ENCODE results near the gene PTDSS2. TPM values are rescaled to one million over a fixed set of nuclear protein-coding genes. Genes with fewer than 3 reads are reported as not detected.

The PTDSS2 gene
- total and polyA plus RNA-seq, 2 of the 13 experiments (the other 11 are each of a cell fraction or from before 2014, with no cell fraction given), result 21.7 to 26.4 TPM

DNA sequence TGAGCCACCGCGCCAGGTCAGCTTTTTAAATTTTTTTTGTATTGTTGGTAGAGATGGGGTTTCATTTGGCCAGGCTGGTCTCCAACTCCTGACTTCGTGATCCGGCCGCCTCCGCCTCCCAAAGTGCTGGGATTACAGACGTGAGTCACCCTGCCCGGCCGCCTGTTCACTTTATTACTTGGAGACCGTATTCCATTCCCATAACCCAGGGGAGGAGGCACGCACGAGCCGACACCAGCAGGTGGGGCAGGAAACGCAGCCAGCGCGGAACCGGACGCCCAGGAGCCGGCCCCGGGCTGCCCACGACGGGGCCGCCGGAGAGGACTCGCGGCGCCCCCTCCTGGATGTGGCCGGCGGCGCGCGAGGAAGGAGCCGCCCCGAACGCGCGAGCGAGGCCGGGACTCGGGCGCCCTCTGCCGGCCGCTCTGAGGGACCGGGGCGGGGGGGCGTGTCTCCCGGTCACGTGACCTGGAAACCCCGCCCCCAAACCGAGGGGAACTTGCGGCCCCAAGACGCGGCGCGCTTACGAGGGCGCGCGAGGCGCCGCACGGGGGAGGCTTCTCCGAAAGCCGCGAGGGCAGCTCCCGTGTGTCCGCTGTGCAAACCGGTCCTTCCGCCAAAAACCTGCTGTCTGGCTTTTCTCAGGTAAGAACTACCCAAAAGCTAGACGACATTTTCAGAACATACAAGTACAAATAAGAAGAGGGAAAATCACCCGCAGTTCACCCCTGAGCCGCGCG, 68.6 kb downstream of the PTDSS2 start:
- WGBS (ENCODE audit: low lambda C conversion rate), result 47% methylated on average over 30 of the region's 74 CpGs
- FAIRE-seq (no peak), ATAC-seq (peak; percentile 96), DNase-seq (ENCODE audit: low spot score) (peak; percentile 90)
- Histone ChIP-seq H3K9me3 (ENCODE audit: low read length) (no peaks in the 10 kb centered on the region), H2AFZ (ENCODE audit: low read length) (no peak overlapping the region), H3K9ac (ENCODE audit: insufficient read depth, low read depth, low read length) (peak overlapping the region; percentile 49), H3K79me2 (ENCODE audit: insufficient read depth, low read length) (no peaks in the 10 kb centered on the region), H3K4me3 (replicated peaks in 1 of 3; ENCODE audit: insufficient read depth in 1 of 3, low read depth in 2 of 3, low read length in 3 of 3) (peak overlapping the region in 2 of 3 experiments; percentile 22 to 41; a peak in 4 of 6 replicates), H3K36me3 (replicated peaks in 1 of 2; ENCODE audit: control insufficient read depth in 1 of 2, insufficient read depth in 2 of 2, low read length in 2 of 2) (no peaks in the 10 kb centered on the region; a peak in 1 of 5 replicates), H4K20me1 (ENCODE audit: insufficient read depth, low read length) (no peaks in the 10 kb centered on the region), H3K27ac (ENCODE audit: extremely low read length, insufficient read depth, low read length) (peak overlapping the region; percentile 72), H3K4me2 (ENCODE audit: low read depth, low read length) (peak overlapping the region; percentile 62), H3K4me1 (ENCODE audit: insufficient read depth, low read length) (peaks cover 37% of the 10 kb centered on the region), H3K27me3 (ENCODE audit: control insufficient read depth in 1 of 2, insufficient read depth in 2 of 2, low read length in 2 of 2) (no peaks in the 10 kb centered on the region)
- POLR2A ChIA-PET, result interaction anchor here (0.9 to 1.9 kb wide), 8 partner anchors 10 to 301 kb away, joined by 3 to 7 read pairs (median 4); partner anchors contain the start of genes EPS8L2 and RNH1
- in situ Hi-C loops (cut with HindIII; ENCODE audit: extremely low pct_ligation_motif_present, low pct_unique_long_range_greater_than_20kb) (no loop called here), intact Hi-C loops (cut with micrococcal nuclease; ENCODE audit: unreplicated experiment) (no loop called here)
- CTCF ChIA-PET (ENCODE audit: low intra/inter-chr PET ratio, low total read pairs), result interaction anchor here (1.5 to 2.0 kb wide), 4 partner anchors 12 to 78 kb away, joined by 5 to 20 read pairs (median 9); partner anchors contain the start of genes PTDSS2 and RNH1
- no TSS peak for BruUV-seq (replicated peaks)
- no peak for TF ChIP-seq RNF2 (conservative IDR thresholded peaks at IDR 0.05; ENCODE audit: low read depth)
- TF ChIP-seq RFXAP (CRISPR knock-in tag; IDR thresholded peaks at IDR 0.05; ENCODE audit: borderline replicate concordance), result no peak; the same call in 1 of the 2 replicates
- TF ChIP-seq NBN (conservative IDR thresholded peaks at IDR 0.05), result no peak
- TF ChIP-seq, protein P1, sequence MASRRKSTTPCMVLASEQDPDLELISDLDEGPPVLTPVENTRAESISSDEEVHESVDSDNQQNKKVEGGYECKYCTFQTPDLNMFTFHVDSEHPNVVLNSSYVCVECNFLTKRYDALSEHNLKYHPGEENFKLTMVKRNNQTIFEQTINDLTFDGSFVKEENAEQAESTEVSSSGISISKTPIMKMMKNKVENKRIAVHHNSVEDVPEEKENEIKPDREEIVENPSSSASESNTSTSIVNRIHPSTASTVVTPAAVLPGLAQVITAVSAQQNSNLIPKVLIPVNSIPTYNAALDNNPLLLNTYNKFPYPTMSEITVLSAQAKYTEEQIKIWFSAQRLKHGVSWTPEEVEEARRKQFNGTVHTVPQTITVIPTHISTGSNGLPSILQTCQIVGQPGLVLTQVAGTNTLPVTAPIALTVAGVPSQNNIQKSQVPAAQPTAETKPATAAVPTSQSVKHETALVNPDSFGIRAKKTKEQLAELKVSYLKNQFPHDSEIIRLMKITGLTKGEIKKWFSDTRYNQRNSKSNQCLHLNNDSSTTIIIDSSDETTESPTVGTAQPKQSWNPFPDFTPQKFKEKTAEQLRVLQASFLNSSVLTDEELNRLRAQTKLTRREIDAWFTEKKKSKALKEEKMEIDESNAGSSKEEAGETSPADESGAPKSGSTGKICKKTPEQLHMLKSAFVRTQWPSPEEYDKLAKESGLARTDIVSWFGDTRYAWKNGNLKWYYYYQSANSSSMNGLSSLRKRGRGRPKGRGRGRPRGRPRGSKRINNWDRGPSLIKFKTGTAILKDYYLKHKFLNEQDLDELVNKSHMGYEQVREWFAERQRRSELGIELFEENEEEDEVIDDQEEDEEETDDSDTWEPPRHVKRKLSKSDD (CRISPR knock-in tag; IDR thresholded peaks at IDR 0.05; ENCODE audit: low read depth), result peak; percentile 88
- no peak for TF ChIP-seq SRY (CRISPR knock-in tag; IDR thresholded peaks at IDR 0.05)
- no peak for TF ChIP-seq MAFG (CRISPR knock-in tag; IDR thresholded peaks at IDR 0.05)
- TF ChIP-seq, protein P2, sequence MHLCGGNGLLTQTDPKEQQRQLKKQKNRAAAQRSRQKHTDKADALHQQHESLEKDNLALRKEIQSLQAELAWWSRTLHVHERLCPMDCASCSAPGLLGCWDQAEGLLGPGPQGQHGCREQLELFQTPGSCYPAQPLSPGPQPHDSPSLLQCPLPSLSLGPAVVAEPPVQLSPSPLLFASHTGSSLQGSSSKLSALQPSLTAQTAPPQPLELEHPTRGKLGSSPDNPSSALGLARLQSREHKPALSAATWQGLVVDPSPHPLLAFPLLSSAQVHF (CRISPR knock-in tag; IDR thresholded peaks at IDR 0.05), result no peak
- TF ChIP-seq, protein P3, sequence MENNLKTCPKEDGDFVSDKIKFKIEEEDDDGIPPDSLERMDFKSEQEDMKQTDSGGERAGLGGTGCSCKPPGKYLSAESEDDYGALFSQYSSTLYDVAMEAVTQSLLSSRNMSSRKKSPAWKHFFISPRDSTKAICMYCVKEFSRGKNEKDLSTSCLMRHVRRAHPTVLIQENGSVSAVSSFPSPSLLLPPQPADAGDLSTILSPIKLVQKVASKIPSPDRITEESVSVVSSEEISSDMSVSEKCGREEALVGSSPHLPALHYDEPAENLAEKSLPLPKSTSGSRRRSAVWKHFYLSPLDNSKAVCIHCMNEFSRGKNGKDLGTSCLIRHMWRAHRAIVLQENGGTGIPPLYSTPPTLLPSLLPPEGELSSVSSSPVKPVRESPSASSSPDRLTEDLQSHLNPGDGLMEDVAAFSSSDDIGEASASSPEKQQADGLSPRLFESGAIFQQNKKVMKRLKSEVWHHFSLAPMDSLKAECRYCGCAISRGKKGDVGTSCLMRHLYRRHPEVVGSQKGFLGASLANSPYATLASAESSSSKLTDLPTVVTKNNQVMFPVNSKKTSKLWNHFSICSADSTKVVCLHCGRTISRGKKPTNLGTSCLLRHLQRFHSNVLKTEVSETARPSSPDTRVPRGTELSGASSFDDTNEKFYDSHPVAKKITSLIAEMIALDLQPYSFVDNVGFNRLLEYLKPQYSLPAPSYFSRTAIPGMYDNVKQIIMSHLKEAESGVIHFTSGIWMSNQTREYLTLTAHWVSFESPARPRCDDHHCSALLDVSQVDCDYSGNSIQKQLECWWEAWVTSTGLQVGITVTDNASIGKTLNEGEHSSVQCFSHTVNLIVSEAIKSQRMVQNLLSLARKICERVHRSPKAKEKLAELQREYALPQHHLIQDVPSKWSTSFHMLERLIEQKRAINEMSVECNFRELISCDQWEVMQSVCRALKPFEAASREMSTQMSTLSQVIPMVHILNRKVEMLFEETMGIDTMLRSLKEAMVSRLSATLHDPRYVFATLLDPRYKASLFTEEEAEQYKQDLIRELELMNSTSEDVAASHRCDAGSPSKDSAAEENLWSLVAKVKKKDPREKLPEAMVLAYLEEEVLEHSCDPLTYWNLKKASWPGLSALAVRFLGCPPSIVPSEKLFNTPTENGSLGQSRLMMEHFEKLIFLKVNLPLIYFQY (CRISPR knock-in tag; IDR thresholded peaks at IDR 0.05; ENCODE audit: borderline replicate concordance), result peak; percentile 93; the same call in 1 of the 2 replicates
- TF ChIP-seq RARA (CRISPR knock-in tag; IDR thresholded peaks at IDR 0.05), result 0 out of 2 replicates have a peak, but pooled peaks have one; percentile 6
- TF ChIP-seq SKI (IDR thresholded peaks at IDR 0.05; ENCODE audit: partially characterized antibody), result peak; percentile 88
- TF ChIP-seq, protein P4, sequence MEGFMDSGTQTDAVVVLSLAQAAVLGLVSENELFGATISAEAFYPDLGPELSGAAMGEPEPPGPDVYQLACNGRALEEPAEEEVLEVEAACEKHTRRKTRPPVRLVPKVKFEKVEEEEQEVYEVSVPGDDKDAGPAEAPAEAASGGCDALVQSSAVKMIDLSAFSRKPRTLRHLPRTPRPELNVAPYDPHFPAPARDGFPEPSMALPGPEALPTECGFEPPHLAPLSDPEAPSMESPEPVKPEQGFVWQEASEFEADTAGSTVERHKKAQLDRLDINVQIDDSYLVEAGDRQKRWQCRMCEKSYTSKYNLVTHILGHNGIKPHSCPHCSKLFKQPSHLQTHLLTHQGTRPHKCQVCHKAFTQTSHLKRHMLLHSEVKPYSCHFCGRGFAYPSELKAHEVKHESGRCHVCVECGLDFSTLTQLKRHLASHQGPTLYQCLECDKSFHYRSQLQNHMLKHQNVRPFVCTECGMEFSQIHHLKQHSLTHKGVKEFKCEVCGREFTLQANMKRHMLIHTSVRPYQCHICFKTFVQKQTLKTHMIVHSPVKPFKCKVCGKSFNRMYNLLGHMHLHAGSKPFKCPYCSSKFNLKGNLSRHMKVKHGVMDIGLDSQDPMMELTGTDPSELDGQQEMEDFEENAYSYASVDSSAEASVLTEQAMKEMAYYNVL (CRISPR knock-in tag; IDR thresholded peaks at IDR 0.05; ENCODE audit: borderline replicate concordance), result peak; percentile 77; the same call in 1 of the 2 replicates
- no peak for TF ChIP-seq PITX1 (CRISPR knock-in tag; IDR thresholded peaks at IDR 0.05)
- TF ChIP-seq, protein P5, sequence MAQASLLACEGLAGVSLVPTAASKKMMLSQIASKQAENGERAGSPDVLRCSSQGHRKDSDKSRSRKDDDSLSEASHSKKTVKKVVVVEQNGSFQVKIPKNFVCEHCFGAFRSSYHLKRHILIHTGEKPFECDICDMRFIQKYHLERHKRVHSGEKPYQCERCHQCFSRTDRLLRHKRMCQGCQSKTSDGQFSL (CRISPR knock-in tag; IDR thresholded peaks at IDR 0.05), result peak; percentile 21; the same call in 1 of the 2 replicates
